ENCODE results near the gene FBXO2. TPM values are rescaled to one million over a fixed set of nuclear protein-coding genes. Genes with fewer than 3 reads are reported as not detected.

Gene FBXO2
- total RNA-seq, 8 experiments from 2014 or later = 0.42 to 7.6 (median 2.1) TPM

- Histone ChIP-seq H3K4me1 (replicated peaks in 1 of 2) (peaks cover 30 to 50% of the 10 kb centered on the region in 2 donors), H3K4me3 (no peak overlapping the region), H3K27ac (no peak overlapping the region)
- 8 to 80% (median 63%) methylated on average over 1 to 10 of the region's 11 CpGs; no CpG with 5 or more reads in 2 of the 10 experiments for WGBS, 10 experiments
- no peak for ATAC-seq (replicated peaks in 6 of 8)
- in situ Hi-C loops (cut with MboI; ENCODE audit: low pct_unique_long_range_greater_than_20kb in 2 of 9, low sequenced_read_pairs in 9 of 9, unreplicated experiment in 9 of 9) = loop anchor here in 8 of 9 experiments (25.0 kb wide), 5 partner anchors 147 to 597 kb away; partner anchors contain the start of genes MASP2 (in 4 of the 8) and DISP3 (in 1 of the 8)
Observed at GRCh38 chr1:11634365-11635192, 19.6 kb downstream of the FBXO2 start.

DNA sequence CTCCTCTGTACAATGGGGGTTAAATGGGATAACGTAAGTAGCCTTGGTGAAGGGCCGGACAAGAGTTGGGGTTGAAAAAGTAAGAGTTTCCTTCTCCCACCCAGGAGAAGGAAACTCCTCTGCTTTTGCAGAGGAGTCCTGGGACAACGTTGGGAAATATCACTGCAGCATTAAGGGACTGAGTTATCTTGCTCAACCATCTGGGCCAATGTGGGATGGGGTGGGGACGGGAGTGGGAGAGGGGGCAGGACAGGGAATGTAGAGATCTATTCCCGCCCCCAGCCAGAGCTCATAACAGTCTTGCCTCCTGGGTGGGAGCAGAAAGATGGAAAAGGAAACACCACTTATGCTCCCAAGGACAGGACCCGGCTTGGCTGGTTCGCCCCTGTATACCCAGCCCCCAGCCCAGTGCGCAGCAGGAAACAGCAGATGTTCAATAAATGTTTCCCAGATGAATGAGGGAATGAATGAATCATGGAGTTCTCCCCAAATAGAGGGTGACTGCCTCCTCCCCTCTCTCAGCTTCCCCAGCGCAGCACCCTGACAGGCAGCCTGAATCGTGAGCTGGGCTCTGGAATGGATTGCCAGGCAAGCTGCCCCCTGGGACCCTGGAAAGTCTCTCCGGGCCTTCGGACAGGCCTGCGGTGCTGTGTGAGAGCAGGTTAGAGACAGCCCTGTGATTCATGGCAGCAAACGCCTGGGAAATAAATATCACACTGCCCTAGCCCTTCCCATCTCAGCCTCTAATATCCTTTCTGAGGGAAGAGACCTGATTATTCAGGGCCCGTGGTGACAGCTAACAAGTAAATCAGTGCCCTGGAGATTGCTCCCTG, 24.8 kb downstream of the FBXO2 start:
- in situ Hi-C loops (cut with MboI; ENCODE audit: low pct_unique_long_range_greater_than_20kb in 2 of 9, low sequenced_read_pairs in 9 of 9, unreplicated experiment in 9 of 9) = loop anchor here in 8 of 9 experiments (25.0 kb wide), 5 partner anchors 142 to 592 kb away; partner anchors contain the start of genes MASP2 (in 4 of the 8) and DISP3 (in 1 of the 8)
- peaks cover 34 to 35% of the 10 kb centered on the region in 2 donors for H3K4me1 ChIP-seq (replicated peaks in 1 of 2)
- 0 to 42% (median 28%) methylated on average over 1 to 12 of the region's 15 CpGs; no CpG with 5 or more reads in 3 of the 10 experiments for WGBS, 10 experiments
- peak in 6 of 8 experiments; percentile 18 to 98 (median 96) for ATAC-seq (replicated peaks in 6 of 8)
- no peak overlapping the region for H3K4me3 ChIP-seq
- peak overlapping the region; percentile 29 to 49 for H3K27ac ChIP-seq

DNA sequence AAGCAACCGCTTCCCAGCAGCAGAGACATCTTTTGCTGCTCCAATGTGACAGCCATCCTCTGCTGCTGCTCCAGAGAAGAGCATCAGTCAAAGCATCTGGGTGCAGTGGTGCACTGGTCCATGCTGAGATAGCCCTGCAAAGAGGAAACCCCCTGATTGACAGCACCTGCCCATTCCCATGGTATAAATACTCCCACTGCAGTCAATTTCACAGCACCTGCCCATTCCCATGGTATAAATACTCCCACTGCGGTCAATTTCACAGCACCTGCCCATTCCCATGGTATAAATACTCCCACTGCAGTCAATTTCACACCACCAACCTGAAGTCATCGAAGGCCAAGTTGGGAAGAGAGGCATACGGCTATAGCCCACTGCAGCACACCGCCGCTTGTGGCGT, 25.5 kb downstream of the FBXO2 start:
- no peak for ATAC-seq (replicated peaks in 6 of 8)
- Histone ChIP-seq H3K4me3 (no peak overlapping the region), H3K4me1 (replicated peaks in 1 of 2) (peaks cover 32 to 33% of the 10 kb centered on the region in 2 donors), H3K27ac (peak overlapping the region; percentile 29 to 49)
- 39 to 96% (median 90%) methylated on average over 2 to 7 of the region's 7 CpGs; no CpG with 5 or more reads in 3 of the 10 experiments for WGBS, 10 experiments
- in situ Hi-C loops (cut with MboI; ENCODE audit: low pct_unique_long_range_greater_than_20kb in 2 of 9, low sequenced_read_pairs in 9 of 9, unreplicated experiment in 9 of 9) = loop anchor here in 8 of 9 experiments (25.0 kb wide), 5 partner anchors 141 to 591 kb away; partner anchors contain the start of genes MASP2 (in 4 of the 8) and DISP3 (in 1 of the 8)

GRCh38 chr1:11626551-11626950, 27.7 kb downstream of the FBXO2 start:
- H3K27ac ChIP-seq = no peak overlapping the region
- in situ Hi-C loops (cut with MboI; ENCODE audit: low pct_unique_long_range_greater_than_20kb in 2 of 9, low sequenced_read_pairs in 9 of 9, unreplicated experiment in 9 of 9) = loop anchor here in 8 of 9 experiments (25.0 kb wide), 5 partner anchors 139 to 589 kb away; partner anchors contain the start of genes MASP2 (in 4 of the 8) and DISP3 (in 1 of the 8)
- H3K4me1 ChIP-seq (replicated peaks in 1 of 2) = peaks cover 38 to 44% of the 10 kb centered on the region in 2 donors
- no peak for ATAC-seq (replicated peaks in 6 of 8)
- H3K4me3 ChIP-seq = no peak overlapping the region
- WGBS, 10 experiments = 0 to 84% (median 74%) methylated on average over 2 to 3 of the region's 3 CpGs; no CpG with 5 or more reads in 3 of the 10 experiments

- Histone ChIP-seq H3K4me3 (no peak overlapping the region), H3K27ac (no peak overlapping the region), H3K4me1 (replicated peaks in 1 of 2) (peaks cover 14 to 22% of the 10 kb centered on the region in 2 donors)
- no peak for ATAC-seq (replicated peaks in 6 of 8)
- 30 to 100% (median 90%) methylated on average over 2 to 6 of the region's 8 CpGs; no CpG with 5 or more reads in 3 of the 10 experiments for WGBS, 10 experiments
- in situ Hi-C loops (cut with MboI; ENCODE audit: low pct_unique_long_range_greater_than_20kb in 2 of 9, low sequenced_read_pairs in 9 of 9, unreplicated experiment in 9 of 9) = no loop called here
Observed at GRCh38 chr1:11623702-11624101, 30.5 kb downstream of the FBXO2 start.

GRCh38 chr1:11622398-11622797, 31.8 kb downstream of the FBXO2 start:
- Histone ChIP-seq H3K4me1 (replicated peaks in 1 of 2) (peaks cover 5 to 12% of the 10 kb centered on the region in 2 donors), H3K27ac (peak overlapping the region; percentile 4 to 11), H3K4me3 (no peak overlapping the region)
- WGBS, 10 experiments = 0 to 65% (median 40%) methylated on average over 1 to 3 of the region's 3 CpGs; no CpG with 5 or more reads in 1 of the 10 experiments
- peak in 5 of 8 experiments; percentile 16 to 88 (median 50) for ATAC-seq (replicated peaks in 6 of 8)
- in situ Hi-C loops (cut with MboI; ENCODE audit: low pct_unique_long_range_greater_than_20kb in 2 of 9, low sequenced_read_pairs in 9 of 9, unreplicated experiment in 9 of 9) = no loop called here

GRCh38 chr1:11620924-11621323, 33.3 kb downstream of the FBXO2 start:
- in situ Hi-C loops (cut with MboI; ENCODE audit: low pct_unique_long_range_greater_than_20kb in 2 of 9, low sequenced_read_pairs in 9 of 9, unreplicated experiment in 9 of 9) = no loop called here
- Histone ChIP-seq H3K4me1 (replicated peaks in 1 of 2) (peaks cover 5 to 12% of the 10 kb centered on the region in 2 donors), H3K4me3 (no peak overlapping the region), H3K27ac (no peak overlapping the region)
- ATAC-seq (replicated peaks in 6 of 8) = no peak
- WGBS, 10 experiments = 0 to 100% (median 69%) methylated on average over 1 to 5 of the region's 5 CpGs; no CpG with 5 or more reads in 1 of the 10 experiments

DNA sequence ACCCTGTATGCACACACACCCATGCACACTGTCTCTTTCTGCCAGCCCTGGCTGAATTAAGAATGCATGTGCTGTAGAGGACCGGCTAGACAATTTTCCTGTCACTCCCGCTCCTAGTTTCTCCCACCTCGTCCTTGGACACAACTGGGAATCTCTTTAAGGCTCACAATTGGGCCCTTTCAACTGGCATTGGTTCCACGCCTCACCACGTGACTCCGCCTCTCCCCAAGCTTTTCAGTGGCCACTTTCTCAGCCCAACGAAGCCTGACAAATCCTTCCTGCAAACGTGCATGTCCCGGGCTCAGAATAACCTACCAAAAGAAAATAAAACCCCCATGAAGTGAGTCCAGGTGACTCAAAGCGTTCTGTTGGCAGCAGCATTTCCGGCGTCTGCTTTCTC, 33.8 kb downstream of the FBXO2 start:
- Histone ChIP-seq H3K4me1 (replicated peaks in 1 of 2) (peaks cover 5 to 12% of the 10 kb centered on the region in 2 donors), H3K4me3 (no peak overlapping the region), H3K27ac (no peak overlapping the region)
- ATAC-seq (replicated peaks in 6 of 8) = no peak
- WGBS, 10 experiments = 10 to 65% (median 53%) methylated on average over 2 to 12 of the region's 12 CpGs; no CpG with 5 or more reads in 4 of the 10 experiments
- in situ Hi-C loops (cut with MboI; ENCODE audit: low pct_unique_long_range_greater_than_20kb in 2 of 9, low sequenced_read_pairs in 9 of 9, unreplicated experiment in 9 of 9) = no loop called here

- ATAC-seq (replicated peaks in 6 of 8) = no peak
- in situ Hi-C loops (cut with MboI; ENCODE audit: low pct_unique_long_range_greater_than_20kb in 2 of 9, low sequenced_read_pairs in 9 of 9, unreplicated experiment in 9 of 9) = no loop called here
- 0 to 100% (median 90%) methylated on average over 1 to 2 of the region's 2 CpGs; no CpG with 5 or more reads in 4 of the 10 experiments for WGBS, 10 experiments
- Histone ChIP-seq H3K4me3 (no peak overlapping the region), H3K27ac (no peak overlapping the region), H3K4me1 (replicated peaks in 1 of 2) (peaks cover 5 to 16% of the 10 kb centered on the region in 2 donors)
Observed at GRCh38 chr1:11617741-11618140, 36.5 kb downstream of the FBXO2 start.

DNA sequence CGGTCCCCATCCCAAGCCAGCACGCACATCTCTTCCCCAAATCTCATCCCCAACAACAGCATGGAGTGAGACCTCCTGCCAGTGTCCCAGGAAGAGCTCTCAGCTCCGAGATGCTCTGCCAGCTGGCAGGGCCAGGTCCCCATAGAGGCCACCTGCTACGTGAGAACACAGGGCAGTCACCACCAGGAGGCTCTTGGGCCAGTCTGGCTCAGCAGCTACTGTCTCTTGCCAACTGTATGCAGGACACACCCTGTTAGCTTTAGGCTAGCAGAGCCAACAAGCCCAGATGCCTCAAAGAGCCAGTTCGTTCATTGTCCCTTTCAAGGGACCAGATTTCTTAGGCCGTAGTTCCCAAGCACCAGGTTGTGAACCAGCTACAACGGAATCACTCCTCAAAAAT, 36.9 kb downstream of the FBXO2 start:
- 20 to 100% (median 70%) methylated on average over 1 to 6 of the region's 7 CpGs; no CpG with 5 or more reads in 4 of the 10 experiments for WGBS, 10 experiments
- no peak overlapping the region for H3K4me3 ChIP-seq
- peak in 3 of 8 experiments; percentile 77 to 90 (median 87) for ATAC-seq (replicated peaks in 6 of 8)
- H3K4me1 ChIP-seq (replicated peaks in 1 of 2) = peaks cover 3 to 14% of the 10 kb centered on the region in 2 donors
- no peak overlapping the region for H3K27ac ChIP-seq
- in situ Hi-C loops (cut with MboI; ENCODE audit: low pct_unique_long_range_greater_than_20kb in 2 of 9, low sequenced_read_pairs in 9 of 9, unreplicated experiment in 9 of 9) = no loop called here

GRCh38 chr1:11616766-11617165, 37.5 kb downstream of the FBXO2 start:
- 20 to 70% methylated on average over 1 to 5 of the region's 7 CpGs; no CpG with 5 or more reads in 8 of the 10 experiments for WGBS, 10 experiments
- H3K4me3 ChIP-seq = no peak overlapping the region
- H3K27ac ChIP-seq = no peak overlapping the region
- in situ Hi-C loops (cut with MboI; ENCODE audit: low pct_unique_long_range_greater_than_20kb in 2 of 9, low sequenced_read_pairs in 9 of 9, unreplicated experiment in 9 of 9) = no loop called here
- ATAC-seq (replicated peaks in 6 of 8) = peak in 1 of 8 experiments; percentile 10
- H3K4me1 ChIP-seq (replicated peaks in 1 of 2) = peaks cover 0 to 8% of the 10 kb centered on the region in 2 donors

GRCh38 chr1:11615090-11615489, 39.1 kb downstream of the FBXO2 start:
- in situ Hi-C loops (cut with MboI; ENCODE audit: low pct_unique_long_range_greater_than_20kb in 2 of 9, low sequenced_read_pairs in 9 of 9, unreplicated experiment in 9 of 9) = no loop called here
- 10 to 70% (median 55%) methylated on average over 2 to 16 of the region's 16 CpGs; no CpG with 5 or more reads in 2 of the 10 experiments for WGBS, 10 experiments
- Histone ChIP-seq H3K27ac (no peak overlapping the region), H3K4me3 (no peak overlapping the region), H3K4me1 (replicated peaks in 1 of 2) (peaks cover 0 to 8% of the 10 kb centered on the region in 2 donors)
- ATAC-seq (replicated peaks in 6 of 8) = peak in 4 of 8 experiments; percentile 33 to 74 (median 36)
